C4-2B (cell line): Measurements from ENCODE around the gene UACA.

Source experiments
- ZFX ChIP-seq: fragments of 450-650 bp; IDR thresholded peaks from 2 replicates; pipeline ENCODE4 v1.6.1; 2017
- TF ChIP-seq, protein P1 (sequence below): fragments of 450-650 bp; conservative IDR thresholded peaks from 2 replicates; pipeline ENCODE4 v1.5.1; 2017; ENCODE audit warnings: mild to moderate bottlenecking

DNA sequence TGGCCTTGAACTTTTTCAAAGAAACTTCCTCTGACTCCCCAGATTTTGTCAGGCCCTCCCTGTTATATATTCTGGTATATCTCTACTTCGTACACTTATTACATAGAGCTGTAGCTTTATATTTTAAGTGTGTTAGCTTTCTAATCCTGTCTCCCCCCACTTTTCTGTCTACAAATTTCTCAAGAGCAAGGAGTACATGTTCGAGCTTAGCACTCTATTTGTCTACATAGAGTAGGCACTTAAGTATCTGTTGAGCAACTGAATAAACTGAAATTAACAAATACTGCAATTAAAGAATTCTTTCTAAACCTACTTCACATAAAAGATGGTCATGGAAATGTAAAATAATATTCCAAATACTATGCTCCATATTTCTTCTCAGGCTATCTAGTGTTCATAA lies 39.4 kb downstream of the UACA start:
- TF ChIP-seq, protein P1, sequence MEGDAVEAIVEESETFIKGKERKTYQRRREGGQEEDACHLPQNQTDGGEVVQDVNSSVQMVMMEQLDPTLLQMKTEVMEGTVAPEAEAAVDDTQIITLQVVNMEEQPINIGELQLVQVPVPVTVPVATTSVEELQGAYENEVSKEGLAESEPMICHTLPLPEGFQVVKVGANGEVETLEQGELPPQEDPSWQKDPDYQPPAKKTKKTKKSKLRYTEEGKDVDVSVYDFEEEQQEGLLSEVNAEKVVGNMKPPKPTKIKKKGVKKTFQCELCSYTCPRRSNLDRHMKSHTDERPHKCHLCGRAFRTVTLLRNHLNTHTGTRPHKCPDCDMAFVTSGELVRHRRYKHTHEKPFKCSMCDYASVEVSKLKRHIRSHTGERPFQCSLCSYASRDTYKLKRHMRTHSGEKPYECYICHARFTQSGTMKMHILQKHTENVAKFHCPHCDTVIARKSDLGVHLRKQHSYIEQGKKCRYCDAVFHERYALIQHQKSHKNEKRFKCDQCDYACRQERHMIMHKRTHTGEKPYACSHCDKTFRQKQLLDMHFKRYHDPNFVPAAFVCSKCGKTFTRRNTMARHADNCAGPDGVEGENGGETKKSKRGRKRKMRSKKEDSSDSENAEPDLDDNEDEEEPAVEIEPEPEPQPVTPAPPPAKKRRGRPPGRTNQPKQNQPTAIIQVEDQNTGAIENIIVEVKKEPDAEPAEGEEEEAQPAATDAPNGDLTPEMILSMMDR: no peak
- no peak for TF ChIP-seq ZFX
